Measurements from ENCODE around the gene CADPS. TPM values are rescaled to one million over a fixed set of nuclear protein-coding genes. Genes with fewer than 3 reads are reported as not detected.

The CADPS gene
- total RNA-seq, 2 experiments from 2014 or later: not detected

- no peak for DNase-seq
- Mint-ChIP-seq H3K36me3 (no peaks in the 10 kb centered on the region), H3K4me3 (no peak overlapping the region), H3K27ac (no peak overlapping the region), H3K9me3 (no peaks in the 10 kb centered on the region), H3K4me1 (no peaks in the 10 kb centered on the region), H3K27me3 (peaks cover 17% of the 10 kb centered on the region)
Measured at GRCh38 chr3:62433396-62433795, 441.8 kb downstream of the CADPS start.

DNA sequence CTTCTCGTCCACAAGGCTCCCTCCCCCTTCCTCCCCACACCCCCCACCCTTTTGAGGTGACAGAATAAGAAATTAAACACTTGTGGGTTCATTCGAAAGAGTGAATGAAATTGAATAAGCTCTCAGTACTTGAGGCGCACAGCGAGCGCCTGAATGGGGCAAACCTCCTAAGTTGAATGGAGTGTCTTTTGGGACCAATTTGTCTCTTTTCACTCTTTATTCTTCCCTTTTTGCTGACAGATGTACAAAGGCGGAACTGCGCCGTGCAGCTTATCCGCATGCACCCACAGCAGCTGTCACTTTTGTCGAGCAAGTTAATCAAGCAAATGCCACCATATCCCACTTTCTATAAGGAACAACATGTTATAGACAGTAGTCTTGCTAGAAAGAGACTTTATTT lies 454.0 kb downstream of the CADPS start:
- no peaks in the 10 kb centered on the region for H3K9me3 Mint-ChIP-seq
- no peak for DNase-seq
- no peaks in the 10 kb centered on the region for H3K36me3 Mint-ChIP-seq
- no peaks in the 10 kb centered on the region for H3K4me1 Mint-ChIP-seq
- H3K27me3 Mint-ChIP-seq: peaks cover 12% of the 10 kb centered on the region
- H3K4me3 Mint-ChIP-seq: no peak overlapping the region
- H3K27ac Mint-ChIP-seq: no peak overlapping the region

DNA sequence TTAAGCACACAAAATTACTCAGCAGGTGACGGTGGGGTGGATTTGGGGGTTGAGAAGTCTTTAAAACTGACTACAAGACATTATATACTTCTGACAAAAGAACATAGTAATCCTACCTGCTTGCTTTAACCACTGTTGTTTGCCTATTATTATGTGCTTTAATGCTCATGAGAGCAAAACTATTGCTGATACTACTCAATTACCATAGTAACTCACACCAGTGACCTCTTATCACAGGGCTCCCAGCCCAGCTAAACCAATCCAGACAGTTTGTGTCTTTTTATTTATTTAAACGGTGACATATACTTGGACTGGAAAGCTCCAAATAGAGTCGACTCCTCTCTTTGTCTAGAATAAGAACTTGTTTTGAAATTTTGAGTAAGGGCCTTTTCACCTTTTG lies 459.1 kb downstream of the CADPS start:
- Mint-ChIP-seq H3K4me3 (no peak overlapping the region), H3K36me3 (no peaks in the 10 kb centered on the region), H3K27me3 (peaks cover 6% of the 10 kb centered on the region), H3K27ac (no peak overlapping the region), H3K4me1 (no peaks in the 10 kb centered on the region), H3K9me3 (no peaks in the 10 kb centered on the region)
- DNase-seq: no peak

DNA sequence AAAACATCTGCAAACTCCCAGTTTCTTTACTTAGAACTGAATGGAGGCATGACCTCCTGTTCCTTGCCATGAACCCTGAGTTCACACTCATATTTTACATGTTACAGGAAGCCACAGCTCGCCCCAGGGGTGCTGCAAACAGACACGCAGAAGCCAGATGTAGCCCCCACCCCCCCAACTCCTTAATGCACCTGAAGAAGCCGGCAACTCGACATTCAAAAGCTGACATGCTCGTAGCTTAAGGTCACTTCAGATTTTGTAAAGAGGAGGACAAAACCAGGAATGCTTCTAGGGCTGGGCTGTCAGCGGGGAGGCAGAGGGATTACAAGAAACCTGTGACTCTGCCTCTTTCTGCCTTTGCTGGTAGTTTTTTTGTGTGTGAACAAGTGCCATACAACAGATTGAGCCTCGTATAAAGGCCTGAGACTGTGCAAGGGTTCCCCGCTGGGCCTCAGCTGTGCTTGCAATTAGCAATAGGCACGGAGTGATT lies 459.9 kb downstream of the CADPS start:
- DNase-seq: no peak
- Mint-ChIP-seq H3K4me3 (no peak overlapping the region), H3K9me3 (no peaks in the 10 kb centered on the region), H3K27ac (no peak overlapping the region), H3K4me1 (no peaks in the 10 kb centered on the region), H3K36me3 (no peaks in the 10 kb centered on the region), H3K27me3 (peaks cover 6% of the 10 kb centered on the region)

- Mint-ChIP-seq H3K4me1 (no peaks in the 10 kb centered on the region), H3K27me3 (peaks cover 3% of the 10 kb centered on the region), H3K27ac (no peak overlapping the region), H3K4me3 (no peak overlapping the region), H3K36me3 (no peaks in the 10 kb centered on the region), H3K9me3 (no peaks in the 10 kb centered on the region)
- no peak for DNase-seq
Measured at GRCh38 chr3:62414786-62415185, 460.4 kb downstream of the CADPS start.

GRCh38 chr3:62413687-62414086 lies 461.5 kb downstream of the CADPS start:
- H3K4me3 Mint-ChIP-seq: no peak overlapping the region
- no peaks in the 10 kb centered on the region for H3K4me1 Mint-ChIP-seq
- no peaks in the 10 kb centered on the region for H3K9me3 Mint-ChIP-seq

GRCh38 chr3:62406945-62407344 lies 468.3 kb downstream of the CADPS start:
- Mint-ChIP-seq H3K9me3 (no peaks in the 10 kb centered on the region), H3K4me1 (no peaks in the 10 kb centered on the region), H3K4me3 (no peak overlapping the region), H3K36me3 (no peaks in the 10 kb centered on the region), H3K27ac (no peak overlapping the region), H3K27me3 (peaks cover 6% of the 10 kb centered on the region)
- DNase-seq: no peak

More at GRCh38 chr3:62413687-62414086, 461.5 kb downstream of the CADPS start:
- no peaks in the 10 kb centered on the region for H3K36me3 Mint-ChIP-seq
- peaks cover 8% of the 10 kb centered on the region for H3K27me3 Mint-ChIP-seq
- DNase-seq: no peak
- H3K27ac Mint-ChIP-seq: no peak overlapping the region

- Mint-ChIP-seq H3K27me3 (peaks cover 6% of the 10 kb centered on the region), H3K4me1 (no peaks in the 10 kb centered on the region), H3K9me3 (no peaks in the 10 kb centered on the region), H3K36me3 (no peaks in the 10 kb centered on the region), H3K4me3 (no peak overlapping the region), H3K27ac (no peak overlapping the region)
- no peak for DNase-seq
Measured at GRCh38 chr3:62405566-62405965, 469.6 kb downstream of the CADPS start.

GRCh38 chr3:62405135-62405534 lies 470.1 kb downstream of the CADPS start:
- H3K4me1 Mint-ChIP-seq: no peaks in the 10 kb centered on the region
- peaks cover 6% of the 10 kb centered on the region for H3K27me3 Mint-ChIP-seq
- no peak overlapping the region for H3K4me3 Mint-ChIP-seq
- no peak for DNase-seq
- no peaks in the 10 kb centered on the region for H3K36me3 Mint-ChIP-seq
- H3K27ac Mint-ChIP-seq: no peak overlapping the region
- no peaks in the 10 kb centered on the region for H3K9me3 Mint-ChIP-seq

DNA sequence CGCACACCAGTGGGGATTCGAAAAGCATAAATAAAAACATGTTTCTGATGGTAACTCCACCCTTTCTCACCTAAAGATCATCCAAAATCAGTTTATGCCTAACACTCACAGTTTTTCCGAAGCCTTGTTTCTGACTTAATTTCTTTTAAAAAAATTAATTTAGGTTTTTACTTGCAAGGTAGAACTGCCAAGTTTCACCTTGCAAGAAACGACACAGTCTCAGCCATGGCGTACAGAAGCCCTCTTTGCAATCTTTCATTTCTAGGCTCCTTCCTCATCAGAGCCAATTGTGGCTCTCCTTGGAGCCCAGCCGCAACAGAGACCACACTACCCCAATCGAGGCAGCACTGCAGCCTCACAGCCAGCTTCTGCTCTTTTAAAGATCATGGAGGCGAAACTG lies 470.9 kb downstream of the CADPS start:
- Mint-ChIP-seq H3K9me3 (no peaks in the 10 kb centered on the region), H3K27ac (no peak overlapping the region), H3K27me3 (peaks cover 3% of the 10 kb centered on the region), H3K36me3 (no peaks in the 10 kb centered on the region), H3K4me3 (no peak overlapping the region), H3K4me1 (no peaks in the 10 kb centered on the region)
- no peak for DNase-seq

DNA sequence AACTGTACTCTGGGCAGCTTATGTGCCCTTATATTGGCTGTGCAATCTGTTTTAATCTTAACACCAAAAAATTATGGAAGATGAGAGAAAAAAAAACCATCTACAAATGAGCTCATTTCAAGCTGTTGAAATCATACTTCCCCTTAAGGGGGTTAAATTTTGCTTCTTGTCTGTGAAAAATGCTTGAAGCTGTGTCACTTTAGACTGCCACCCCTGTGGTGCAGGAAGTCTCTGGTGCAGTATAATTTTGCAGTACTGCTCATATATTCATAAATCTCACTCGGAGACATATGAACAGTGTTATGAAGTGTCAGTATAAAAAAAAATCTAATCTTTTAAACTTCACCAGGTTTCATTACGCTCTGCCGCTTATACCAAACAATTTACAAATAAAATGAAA lies 471.5 kb downstream of the CADPS start:
- no peak overlapping the region for H3K4me3 Mint-ChIP-seq
- H3K36me3 Mint-ChIP-seq: no peaks in the 10 kb centered on the region
- no peak for DNase-seq

DNA sequence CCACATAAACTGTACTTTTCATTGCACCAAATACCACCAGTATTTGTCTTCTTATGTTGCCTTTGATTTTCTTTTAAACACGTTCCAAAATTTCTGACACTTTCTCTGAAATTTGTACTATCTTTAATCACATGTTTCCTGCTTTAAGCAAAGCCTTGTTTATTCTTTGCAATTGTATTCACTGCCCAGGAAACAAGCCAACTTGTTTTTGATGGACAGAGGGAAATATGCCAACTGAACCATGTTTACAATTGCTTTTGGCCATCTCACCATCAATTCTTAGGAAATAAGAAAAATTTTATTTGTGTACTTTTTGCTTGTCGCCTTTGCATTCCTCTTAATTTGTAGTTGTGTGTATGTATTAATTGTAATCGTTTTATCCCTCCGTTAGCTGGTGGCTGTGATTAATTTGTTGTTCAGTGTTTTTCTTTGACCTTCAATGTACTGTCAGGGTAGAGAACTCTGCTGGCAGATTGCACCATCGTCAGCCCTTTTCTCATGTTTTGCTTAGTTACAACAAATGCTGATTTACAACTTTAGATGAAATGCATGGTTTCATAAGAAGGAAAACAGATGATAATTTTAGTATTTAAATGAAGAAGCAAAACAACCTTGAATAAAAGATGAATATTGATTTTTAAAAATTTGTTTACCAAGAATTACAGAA lies 482.5 kb downstream of the CADPS start:
- Mint-ChIP-seq H3K36me3 (no peaks in the 10 kb centered on the region), H3K27me3 (peaks cover 32% of the 10 kb centered on the region), H3K27ac (no peak overlapping the region), H3K9me3 (no peaks in the 10 kb centered on the region), H3K4me3 (no peak overlapping the region), H3K4me1 (no peaks in the 10 kb centered on the region)
- no peak for DNase-seq

More for the DNA sequence above, 471.5 kb downstream of the CADPS start:
- Mint-ChIP-seq H3K27me3 (no peaks in the 10 kb centered on the region), H3K4me1 (no peaks in the 10 kb centered on the region), H3K27ac (no peak overlapping the region), H3K9me3 (no peaks in the 10 kb centered on the region)

- no peak for DNase-seq
- peaks cover 37% of the 10 kb centered on the region for H3K27me3 Mint-ChIP-seq
- no peaks in the 10 kb centered on the region for H3K9me3 Mint-ChIP-seq
- H3K27ac Mint-ChIP-seq: no peak overlapping the region
- no peak overlapping the region for H3K4me3 Mint-ChIP-seq
- no peaks in the 10 kb centered on the region for H3K4me1 Mint-ChIP-seq
- no peaks in the 10 kb centered on the region for H3K36me3 Mint-ChIP-seq
Measured at GRCh38 chr3:62387251-62387650, 488.0 kb downstream of the CADPS start.

DNA sequence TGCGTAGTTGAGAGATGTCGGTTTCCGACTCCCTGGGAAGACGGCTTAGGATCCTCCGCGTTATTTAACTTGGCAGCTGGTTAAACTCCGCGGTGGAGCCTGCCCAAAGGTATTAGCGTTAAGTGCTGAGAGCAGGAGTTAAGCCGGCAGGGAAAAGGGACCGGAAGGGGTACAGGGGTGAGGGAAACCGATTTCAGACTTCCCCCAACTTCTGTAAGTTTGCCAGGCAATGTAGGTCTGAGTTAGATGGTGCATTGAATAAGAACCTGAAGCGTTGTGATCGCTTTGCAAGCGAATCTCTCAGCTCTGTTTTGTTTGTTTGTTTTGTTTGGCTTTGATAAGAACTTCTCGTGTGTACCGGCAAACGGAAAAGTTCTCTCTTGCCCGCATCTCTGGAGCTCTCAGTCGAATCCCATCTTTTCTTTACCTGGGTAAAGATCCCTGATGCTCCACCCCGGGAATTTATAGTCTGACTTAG lies 495.9 kb downstream of the CADPS start:
- Mint-ChIP-seq H3K4me3 (no peak overlapping the region), H3K4me1 (no peaks in the 10 kb centered on the region), H3K9me3 (no peaks in the 10 kb centered on the region), H3K36me3 (no peaks in the 10 kb centered on the region), H3K27me3 (peaks cover 85% of the 10 kb centered on the region), H3K27ac (no peak overlapping the region)
- DNase-seq: no peak

DNA sequence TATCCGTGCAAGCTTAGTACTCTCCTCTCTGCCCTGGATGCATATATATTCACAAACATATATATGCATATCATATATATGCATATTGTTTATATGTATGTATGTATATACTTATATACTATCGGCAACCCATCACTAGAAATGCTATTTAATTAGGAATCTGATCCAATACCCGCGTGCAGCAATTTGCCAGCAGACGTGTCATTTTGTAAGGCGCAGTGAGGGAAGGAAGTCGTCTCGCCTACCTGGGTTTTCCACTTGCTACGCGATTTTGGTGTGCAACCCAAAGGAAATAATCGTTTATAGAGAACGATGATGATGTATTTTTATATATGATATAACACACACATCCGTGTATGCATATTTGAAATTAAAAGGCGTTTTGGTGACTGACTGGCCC lies 496.3 kb downstream of the CADPS start:
- DNase-seq: no peak
- Mint-ChIP-seq H3K27me3 (peaks cover 89% of the 10 kb centered on the region), H3K27ac (no peak overlapping the region), H3K36me3 (no peaks in the 10 kb centered on the region), H3K9me3 (no peaks in the 10 kb centered on the region), H3K4me1 (no peaks in the 10 kb centered on the region), H3K4me3 (no peak overlapping the region)

DNA sequence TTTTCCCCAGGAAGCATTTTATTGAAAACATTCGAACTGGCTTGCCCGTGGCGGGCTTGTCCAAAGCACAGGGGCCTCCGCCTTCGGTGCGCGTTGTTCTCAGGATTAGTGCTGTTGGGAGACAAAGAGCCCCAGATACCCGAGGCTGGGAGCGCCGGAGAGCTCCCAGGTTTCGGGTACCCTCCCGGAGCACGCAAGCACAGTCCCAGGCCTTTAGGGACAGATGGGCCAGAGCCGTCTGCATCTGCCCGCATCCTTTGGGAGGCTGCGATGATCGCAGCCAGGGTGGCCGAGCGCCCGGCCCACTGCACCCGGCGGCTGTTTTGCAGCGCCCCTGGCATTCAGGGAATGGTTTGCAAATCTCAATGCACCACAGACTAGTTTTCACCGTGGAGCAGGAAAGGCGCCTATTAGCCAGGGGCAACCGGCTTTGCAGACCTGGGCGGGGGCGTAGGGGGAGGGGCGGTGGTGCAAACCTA lies 496.9 kb downstream of the CADPS start:
- peaks cover 89% of the 10 kb centered on the region for H3K27me3 Mint-ChIP-seq
- no peak overlapping the region for H3K4me3 Mint-ChIP-seq
- H3K9me3 Mint-ChIP-seq: no peaks in the 10 kb centered on the region
- DNase-seq: no peak
- no peak overlapping the region for H3K27ac Mint-ChIP-seq
- no peaks in the 10 kb centered on the region for H3K36me3 Mint-ChIP-seq
- peaks cover under 1% of the 10 kb centered on the region for H3K4me1 Mint-ChIP-seq

Data from activated naive CD8-positive, alpha-beta T cell treated with anti-CD3 and anti-CD28 coated beads for 36 hours (primary cell).